T-helper 9 cell (primary cell): ENCODE results near the gene OR56B1.
"Not testable (repeated sequence)": the region's sequence is repeated elsewhere in the genome, so short reads cannot be mapped to it uniquely, and the experiment has no call there.

Source experiments
- DNase-seq: peaks from one replicate; pipeline ENCODE4 v3.0.0-alpha.2; 2020
- total RNA-seq, 2 donors: gene quantifications; one replicate each; lab custom pipeline; 2026; lab: John Stamatoyannopoulos, UW

The OR56B1 gene, protein sequence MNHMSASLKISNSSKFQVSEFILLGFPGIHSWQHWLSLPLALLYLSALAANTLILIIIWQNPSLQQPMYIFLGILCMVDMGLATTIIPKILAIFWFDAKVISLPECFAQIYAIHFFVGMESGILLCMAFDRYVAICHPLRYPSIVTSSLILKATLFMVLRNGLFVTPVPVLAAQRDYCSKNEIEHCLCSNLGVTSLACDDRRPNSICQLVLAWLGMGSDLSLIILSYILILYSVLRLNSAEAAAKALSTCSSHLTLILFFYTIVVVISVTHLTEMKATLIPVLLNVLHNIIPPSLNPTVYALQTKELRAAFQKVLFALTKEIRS
- 0.24 to 0.28 reads per million in 2 donors for total RNA-seq

DNA sequence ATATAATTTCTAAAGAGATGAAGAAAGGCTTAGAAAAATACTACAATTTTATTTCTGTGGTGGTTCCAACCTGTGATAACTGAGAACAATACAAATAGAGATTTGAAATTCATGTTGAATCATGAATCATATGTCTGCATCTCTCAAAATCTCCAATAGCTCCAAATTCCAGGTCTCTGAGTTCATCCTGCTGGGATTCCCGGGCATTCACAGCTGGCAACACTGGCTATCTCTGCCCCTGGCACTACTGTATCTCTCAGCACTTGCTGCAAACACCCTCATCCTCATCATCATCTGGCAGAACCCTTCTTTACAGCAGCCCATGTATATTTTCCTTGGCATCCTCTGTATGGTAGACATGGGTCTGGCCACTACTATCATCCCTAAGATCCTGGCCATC, at the start of gene OR56B1:
Gene OR56B1, plus strand, starts transcription at position 53 of the 400 bp plus-strand sequence. Its CDS starts 69 bp downstream, at position 122.
- DNase-seq, result no peak

DNA sequence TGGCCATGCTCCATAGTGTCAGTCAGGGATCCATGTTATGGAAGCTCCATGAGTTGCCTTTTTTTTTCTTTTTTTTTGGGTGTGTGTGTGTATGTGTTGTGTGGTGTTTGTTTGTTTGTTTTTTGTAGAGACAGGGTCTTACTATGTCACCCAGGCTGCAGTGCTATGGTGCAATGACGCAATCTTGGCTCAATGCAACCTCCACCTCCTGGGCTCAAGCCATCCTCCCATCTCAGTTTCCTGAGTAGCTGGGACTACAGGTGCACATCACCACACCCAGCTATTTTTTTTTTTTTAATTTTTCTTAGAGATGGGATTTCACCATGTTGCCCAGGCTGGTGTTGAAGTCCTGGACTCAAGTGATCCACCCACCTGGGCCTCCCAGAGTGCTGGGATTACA, 47.8 kb upstream of the OR56B1 start:
- DNase-seq, result no peak

DNA sequence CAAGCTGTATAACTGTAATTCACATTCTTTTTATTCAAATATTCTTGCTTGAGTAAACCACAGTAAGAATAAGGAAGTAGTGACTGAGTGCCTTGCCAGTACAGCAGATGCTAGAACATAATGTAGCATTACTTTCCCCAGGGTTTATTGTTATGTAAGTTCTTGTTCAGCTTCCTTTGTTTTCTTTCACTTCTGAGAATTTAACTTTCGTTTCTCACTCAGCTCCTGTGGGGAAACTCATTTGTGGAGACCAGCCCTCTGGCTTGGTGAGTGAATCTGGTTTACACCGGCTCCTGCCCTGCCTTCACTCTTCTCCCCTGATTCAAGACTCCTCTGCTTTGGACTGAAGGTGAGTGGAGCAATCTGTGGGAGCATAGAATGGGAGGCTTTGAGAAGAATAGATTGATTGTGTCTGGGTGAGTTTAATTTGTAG, 46.7 kb upstream of the OR56B1 start, which contains the start of gene TRIM22:
Gene TRIM22, plus strand, starts transcription at position 240 of the 433 bp plus-strand sequence. CDS start 6,443 bp downstream, outside the sequence.
- no peak for DNase-seq

DNA sequence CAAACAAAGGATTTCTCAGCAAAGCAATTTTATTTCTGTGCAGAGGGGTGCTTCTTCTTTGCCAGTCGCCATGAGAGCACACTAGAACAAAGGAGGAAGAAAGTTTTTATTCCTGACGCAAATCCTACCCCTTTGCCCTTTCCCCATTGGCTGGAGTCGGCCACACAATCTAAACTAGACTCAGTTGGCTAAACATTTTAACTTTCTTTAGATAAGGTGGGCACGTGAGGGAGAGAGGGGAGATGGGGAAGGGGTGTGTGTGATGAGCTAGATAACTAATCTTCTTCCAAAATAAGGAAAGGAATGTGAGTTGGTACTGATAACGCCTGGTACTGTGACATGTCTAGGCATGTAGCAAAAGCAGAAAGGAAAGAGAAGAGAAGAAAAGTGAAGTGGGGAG, 46.0 kb upstream of the OR56B1 start:
- no peak for DNase-seq

DNA sequence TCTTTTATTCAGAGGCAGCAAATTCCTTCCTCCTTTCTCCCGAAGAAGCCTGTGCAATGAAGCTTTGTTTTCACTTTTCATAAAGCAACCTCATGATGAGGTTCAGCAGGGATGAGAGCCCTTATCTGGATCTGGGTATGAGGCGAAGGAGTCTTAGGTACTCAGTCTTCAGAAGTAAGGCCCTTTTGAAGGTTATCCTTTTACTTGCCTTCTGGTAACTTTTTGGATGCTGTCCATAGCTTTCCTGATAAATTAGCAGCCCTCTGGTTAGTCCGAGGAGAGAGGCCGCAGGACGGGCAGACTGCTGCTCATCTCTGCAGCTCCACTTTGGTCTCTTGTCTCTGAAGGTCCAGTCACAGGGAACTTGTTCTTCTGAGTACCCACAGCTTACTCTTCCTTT, 45.5 kb upstream of the OR56B1 start:
- DNase-seq, result no peak

DNA sequence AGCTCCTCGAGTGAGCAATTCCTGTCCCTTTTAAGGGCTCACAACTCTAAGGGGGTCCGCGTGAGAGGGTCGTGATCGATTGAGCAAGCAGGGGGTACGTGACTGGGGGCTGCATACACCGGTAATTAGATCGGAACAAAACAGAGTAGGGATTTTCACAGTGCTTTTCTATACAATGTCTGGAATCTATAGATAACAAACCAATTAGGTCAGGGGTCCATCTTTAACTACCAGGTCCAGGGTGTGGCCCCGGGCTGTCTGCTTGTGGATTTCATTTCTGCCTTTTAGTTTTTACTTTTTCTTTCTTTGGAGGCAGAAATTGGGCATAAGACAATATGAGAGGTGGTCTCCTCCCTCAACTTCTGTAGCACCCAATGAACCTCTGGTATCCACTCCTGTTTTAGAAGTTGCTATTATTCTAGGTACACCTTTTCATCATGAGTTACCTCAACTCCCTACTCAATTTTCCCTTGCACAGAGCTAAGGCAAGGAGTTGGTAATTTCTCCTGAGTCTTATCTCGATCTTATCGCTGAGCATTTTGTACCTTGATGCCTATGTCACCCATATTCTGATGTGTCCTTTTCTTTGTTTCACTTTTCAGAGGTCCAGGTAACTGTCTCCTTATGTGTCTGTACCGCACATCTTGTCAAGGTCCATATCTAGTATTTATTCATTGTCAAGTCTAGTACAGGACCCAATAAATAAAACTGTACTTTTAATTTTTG, 44.8 kb upstream of the OR56B1 start:
- DNase-seq, result not testable (repeated sequence)

DNA sequence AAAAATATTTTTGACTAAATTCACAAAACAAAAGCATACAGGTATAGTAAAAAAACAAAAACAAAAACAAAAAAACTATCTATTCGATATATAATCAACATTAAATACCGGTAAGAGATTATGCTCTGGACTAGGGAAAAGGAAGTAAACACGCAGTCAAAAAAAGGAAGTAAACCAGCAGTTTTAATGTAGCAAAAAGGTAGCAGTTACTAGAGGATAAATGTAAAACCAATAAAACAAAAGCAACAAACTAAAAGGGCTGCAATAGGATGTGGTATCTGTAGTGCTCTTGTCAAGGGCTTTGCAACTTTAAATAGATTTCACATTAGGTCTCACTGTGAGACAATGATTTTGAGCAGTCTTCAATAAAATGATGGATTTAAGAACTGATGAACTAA, 44.3 kb upstream of the OR56B1 start:
- no peak for DNase-seq

DNA sequence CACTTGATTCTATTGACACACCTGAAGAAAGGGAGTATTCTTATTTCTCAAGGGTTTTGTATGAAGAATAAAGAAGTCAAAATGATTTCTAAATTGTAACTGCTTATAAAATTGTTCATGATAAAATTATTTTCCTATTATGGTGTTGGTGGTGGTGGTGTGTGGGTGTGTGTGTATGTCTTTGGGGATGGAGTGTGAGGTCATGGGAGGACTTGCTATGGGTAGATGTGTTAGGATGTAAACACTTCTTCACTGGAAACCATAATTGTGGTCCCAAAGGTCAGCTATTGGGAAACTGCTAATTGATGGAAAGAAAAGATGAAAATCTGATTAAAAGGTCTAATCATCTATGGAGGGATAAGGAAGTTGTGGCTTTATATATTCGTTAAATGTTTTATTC, 41.6 kb upstream of the OR56B1 start:
- no peak for DNase-seq

DNA sequence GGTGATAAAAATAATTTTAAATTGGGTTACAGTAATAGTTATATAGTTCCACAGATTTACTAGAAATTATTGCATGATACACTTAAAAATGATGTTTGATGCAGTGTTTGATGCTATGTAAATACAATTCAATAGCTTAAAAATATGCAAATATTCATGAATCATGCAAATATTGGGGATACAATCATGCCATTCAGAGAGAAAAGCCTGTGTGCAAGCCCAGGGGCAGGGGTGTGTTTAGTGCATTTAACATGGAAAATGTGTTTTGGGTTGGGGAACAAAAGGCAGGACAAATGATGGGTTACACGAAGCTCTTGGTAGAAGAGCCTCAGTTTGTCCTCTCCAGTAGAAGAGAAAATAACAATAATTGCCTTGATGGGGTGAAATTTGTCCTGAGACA, 40.7 kb upstream of the OR56B1 start:
- DNase-seq, result no peak

DNA sequence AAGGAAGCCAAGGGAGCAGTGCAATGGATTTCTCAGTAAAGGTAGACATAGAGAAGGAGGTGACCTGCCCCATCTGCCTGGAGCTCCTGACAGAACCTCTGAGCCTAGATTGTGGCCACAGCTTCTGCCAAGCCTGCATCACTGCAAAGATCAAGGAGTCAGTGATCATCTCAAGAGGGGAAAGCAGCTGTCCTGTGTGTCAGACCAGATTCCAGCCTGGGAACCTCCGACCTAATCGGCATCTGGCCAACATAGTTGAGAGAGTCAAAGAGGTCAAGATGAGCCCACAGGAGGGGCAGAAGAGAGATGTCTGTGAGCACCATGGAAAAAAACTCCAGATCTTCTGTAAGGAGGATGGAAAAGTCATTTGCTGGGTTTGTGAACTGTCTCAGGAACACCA, 40.0 kb upstream of the OR56B1 start:
- DNase-seq, result no peak

DNA sequence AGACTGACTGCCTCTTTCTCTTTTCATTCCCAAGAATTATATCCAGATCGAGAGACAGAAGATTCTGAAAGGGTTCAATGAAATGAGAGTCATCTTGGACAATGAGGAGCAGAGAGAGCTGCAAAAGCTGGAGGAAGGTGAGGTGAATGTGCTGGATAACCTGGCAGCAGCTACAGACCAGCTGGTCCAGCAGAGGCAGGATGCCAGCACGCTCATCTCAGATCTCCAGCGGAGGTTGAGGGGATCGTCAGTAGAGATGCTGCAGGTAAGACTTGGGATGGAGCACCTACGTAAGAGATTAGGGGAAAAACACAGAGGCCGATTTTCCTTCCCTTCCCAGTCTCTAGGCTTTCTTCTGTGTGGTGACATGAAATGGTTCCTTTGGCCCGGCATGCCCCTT, 38.0 kb upstream of the OR56B1 start:
- DNase-seq, result no peak

DNA sequence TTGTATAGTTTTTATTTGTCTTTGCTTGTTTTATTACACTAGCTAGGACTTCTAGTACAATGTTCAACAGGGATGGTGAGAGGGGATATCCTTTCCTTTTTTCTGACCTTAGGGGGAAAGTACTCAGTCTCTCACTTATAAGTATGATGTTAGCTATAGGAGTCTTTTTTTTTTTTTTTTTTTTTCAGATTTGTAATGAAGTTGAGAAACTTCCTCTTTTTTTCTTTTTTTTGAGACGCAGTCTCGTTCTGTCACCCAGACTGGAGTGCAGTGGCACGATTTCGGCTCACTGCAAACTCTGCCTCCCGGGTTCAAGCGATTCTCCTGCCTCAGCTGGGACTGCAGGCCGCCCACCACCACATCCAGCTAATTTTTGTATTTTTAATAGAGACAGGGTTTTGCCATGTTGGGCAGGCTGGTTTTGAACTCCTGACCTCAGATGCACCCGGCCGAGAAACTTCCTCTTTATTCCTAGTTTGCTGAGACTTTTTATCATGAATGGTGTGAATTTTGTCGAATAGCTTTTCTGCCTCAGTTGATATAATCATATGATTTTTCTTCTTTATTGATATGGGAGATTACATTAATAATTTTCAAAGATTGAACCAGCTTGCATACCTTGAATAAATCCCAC, 35.7 kb upstream of the OR56B1 start:
- no peak for DNase-seq

DNA sequence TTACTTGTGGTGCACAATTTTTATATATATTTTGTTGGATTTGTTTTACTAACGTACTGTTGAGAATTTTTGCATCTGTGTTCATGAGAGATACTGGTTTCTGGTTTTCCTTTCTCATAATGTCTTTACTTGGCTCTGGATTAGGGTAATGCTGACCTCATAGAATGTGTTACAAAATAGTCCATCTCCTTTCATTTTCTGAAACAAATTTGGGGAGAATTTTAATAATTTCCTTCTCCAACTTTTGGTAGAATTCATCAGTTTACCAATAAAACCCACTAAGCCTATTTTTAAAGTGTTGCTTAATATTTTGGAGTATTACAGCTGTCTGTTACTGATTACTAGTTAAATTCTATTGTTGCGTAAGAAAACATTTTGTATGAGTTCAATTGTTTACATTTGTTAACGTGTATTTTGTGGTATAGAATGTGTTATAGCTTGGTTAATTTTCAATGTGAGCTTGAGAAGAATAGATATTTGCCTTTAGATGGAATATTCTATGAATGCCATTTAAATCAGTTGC, 35.1 kb upstream of the OR56B1 start:
- DNase-seq, result no peak

DNA sequence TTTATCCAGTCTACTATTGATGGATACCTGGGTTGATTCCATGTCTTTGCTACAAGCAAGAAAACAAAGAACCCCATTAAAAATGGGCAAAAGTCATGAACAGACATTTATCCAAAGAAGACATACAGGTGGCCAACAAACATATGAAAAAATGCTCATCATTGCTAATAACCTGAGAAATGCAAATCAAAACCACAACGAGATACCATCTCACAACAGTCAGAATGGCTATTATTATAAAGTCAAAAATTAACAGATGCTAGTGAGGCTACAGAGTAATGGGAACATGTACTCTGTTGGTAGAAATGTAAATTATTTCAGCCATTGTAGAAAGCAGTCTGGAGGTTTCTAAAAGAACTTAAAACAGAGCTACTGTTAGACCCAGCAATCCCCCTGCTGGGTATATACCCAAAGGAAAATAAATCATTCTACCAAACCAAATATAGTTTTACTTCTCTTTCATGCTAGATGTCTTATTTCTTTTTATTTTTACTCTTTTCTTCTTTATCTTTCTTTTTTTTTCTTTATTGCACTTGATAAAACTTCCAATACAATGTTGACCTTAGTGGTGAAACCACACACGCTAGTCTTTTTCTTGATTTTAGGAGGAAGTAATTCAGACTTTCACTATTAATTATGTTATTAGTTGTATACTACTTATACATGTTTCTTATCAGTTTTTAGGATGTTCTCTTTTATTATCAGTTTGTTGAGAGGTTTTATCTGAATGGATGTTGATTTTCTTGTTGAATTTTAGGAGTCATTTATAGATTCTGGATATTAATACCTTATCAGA, 32.3 kb upstream of the OR56B1 start:
- DNase-seq, result no peak

DNA sequence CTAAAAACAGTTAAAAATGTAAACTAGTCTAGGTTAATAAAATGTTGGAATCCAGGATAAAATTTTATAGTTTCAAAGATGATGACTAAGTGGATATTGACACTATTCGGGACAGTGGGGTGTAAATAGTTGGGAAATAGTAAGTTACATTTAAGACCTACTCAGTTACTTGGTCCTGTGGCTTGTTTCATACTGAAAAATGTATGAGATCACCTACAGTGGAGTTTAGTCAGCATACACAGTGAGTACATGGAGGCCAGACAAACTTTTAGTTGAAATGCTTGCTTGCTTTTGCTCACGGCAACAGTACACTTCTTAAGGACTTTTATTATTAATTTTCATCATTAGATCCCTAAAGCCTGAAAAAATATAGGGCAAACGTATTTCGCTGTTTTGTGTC, 30.6 kb upstream of the OR56B1 start:
- DNase-seq, result no peak

DNA sequence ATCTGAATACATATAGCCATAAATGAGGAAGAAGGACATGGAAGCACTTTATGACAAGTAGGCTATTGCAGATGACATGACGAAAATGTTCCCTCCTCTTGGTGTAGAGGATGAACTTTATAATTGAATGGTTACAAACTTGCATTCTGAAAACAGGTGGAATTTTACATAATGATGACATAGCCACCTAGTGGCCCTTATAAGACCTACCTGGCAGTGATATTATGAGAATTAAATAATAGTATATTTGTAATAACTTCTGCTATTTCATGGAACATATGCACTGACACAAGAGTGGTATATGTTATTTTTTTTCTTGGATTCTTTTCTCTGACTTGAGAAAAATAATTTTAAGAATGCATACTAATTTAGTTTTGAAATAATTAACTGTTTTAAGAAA, 23.7 kb upstream of the OR56B1 start:
- no peak for DNase-seq

DNA sequence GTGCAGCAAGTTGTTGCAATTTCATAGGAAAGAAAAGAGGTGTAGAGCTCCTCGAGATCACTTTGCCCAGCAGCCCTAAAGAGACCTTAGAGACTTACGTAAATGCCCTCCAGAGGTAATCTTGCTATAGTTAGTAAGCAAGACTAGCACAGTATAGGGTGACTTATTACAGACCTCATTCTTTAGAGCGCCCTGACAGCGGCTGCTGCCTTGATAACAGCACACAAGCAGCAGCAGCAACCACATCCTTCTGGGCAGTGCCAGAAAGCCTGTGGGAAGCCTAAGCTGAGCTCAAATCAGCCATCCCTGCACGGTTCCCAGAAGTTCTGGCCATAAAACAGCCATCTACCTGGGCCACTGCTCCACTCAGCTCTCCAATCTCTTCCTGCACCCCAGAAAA, 22.6 kb upstream of the OR56B1 start:
- no peak for DNase-seq

DNA sequence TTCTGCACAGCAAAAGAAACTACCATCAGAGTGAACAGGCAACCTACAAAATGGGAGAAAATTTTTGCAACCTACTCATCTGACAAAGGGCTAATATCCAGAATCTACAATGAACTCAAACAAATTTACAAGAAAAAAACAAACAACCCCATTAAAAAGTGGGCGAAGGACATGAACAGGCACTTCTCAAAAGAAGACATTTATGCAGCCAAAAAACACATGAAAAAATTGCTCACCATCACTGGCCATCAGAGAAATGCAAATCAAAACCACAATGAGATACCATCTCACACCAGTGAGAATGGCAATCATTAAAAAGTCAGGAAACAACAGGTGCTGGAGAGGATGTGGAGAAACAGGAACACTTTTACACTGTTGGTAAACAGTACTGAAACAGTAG, 19.7 kb upstream of the OR56B1 start:
- DNase-seq, result not testable (repeated sequence)

DNA sequence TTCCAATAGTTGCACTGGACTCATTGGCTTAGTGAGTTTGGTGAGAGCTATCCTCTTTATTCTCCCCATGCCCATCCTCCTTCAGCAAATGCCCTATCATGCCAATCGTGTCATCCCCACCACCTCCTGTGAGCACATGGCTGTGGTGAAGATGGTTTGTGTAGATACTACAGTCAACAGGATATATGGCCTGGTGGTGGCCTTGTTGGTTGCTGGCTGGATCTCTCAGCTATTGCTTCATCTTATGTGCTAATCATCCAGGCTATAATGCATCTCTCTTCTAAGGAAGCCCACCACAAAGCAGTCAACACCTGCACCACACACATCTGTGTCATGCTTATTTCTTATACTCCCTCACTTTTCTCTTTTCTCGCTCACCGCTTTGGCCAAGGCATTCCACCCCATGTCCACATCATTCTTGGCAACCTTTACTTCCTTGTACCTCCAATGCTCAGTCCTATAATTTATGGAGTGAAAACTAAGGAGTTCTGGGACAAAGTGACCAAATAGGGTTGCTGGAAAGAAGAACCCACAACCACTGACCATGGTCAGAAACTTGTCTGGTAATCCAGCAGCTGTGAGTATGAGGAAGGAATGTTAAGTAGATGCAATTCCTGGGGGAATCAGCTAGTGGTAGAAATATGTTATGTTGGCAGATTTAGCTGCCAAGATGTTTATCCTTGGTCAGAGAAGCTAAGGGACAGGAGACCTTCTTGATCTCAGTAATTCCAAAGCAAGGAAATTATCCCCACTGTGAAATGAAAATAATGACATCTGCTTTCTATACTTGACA, 16.3 kb upstream of the OR56B1 start:
- DNase-seq, result no peak

DNA sequence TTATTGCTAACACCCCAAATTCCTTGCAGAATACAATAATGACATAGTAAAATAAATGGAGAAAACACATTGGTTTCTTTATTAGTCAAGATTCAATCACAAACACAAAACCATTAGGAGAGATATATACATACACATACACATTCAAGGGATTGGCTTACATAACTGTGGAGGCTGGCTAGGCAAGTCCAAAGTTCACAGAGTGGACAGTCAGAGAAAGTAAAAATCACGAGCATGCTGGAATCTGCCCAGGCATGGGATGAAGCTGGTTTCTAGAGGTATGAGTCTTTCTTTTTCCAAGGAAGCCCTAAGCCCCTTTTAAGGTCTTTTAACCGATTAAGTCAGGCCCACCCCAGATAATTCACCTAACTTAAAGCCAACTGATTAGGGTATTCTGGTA, 13.6 kb upstream of the OR56B1 start:
- DNase-seq, result no peak

DNA sequence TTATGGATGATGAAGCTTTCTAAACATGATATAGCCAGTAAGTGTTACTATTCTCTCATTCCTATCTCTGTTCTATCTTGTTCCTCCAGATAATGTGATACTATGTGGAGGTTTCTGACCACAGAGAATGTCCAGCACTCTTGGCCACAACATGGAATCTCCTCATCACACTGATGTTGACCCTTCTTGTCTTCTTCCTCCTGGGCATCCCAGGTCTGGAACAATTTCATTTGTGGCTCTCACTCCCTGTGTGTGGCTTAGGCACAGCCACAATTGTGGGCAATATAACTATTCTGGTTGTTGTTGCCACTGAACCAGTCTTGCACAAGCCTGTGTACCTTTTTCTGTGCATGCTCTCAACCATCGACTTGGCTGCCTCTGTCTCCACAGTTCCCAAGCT, 9.9 kb upstream of the OR56B1 start:
- no peak for DNase-seq

DNA sequence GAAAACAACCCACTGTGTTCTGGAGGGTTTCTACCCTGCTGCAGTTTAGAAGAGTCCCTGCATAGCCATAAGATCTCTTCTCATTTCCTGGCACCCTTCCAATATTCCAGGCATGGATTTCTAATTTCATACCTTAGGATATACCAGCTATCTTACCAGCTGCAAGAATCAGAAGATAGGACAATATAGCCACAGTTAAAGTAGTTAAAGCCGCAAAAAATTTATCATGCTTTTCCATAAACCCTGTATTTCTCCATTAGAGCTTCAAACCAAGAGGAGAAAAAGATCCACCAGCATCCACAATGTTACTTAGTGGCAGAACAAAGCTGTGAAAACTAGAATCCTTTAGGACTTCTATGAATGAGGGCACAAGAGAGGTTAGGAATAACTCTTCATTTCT, 8.6 kb upstream of the OR56B1 start:
- DNase-seq, result no peak
